ENCODE measurements around the gene ZIC1.

Gene ZIC1

GRCh38 chr3:147397155-147397874 is 11.8 kb upstream of the ZIC1 start:
- DNase-seq, result no peak

DNA sequence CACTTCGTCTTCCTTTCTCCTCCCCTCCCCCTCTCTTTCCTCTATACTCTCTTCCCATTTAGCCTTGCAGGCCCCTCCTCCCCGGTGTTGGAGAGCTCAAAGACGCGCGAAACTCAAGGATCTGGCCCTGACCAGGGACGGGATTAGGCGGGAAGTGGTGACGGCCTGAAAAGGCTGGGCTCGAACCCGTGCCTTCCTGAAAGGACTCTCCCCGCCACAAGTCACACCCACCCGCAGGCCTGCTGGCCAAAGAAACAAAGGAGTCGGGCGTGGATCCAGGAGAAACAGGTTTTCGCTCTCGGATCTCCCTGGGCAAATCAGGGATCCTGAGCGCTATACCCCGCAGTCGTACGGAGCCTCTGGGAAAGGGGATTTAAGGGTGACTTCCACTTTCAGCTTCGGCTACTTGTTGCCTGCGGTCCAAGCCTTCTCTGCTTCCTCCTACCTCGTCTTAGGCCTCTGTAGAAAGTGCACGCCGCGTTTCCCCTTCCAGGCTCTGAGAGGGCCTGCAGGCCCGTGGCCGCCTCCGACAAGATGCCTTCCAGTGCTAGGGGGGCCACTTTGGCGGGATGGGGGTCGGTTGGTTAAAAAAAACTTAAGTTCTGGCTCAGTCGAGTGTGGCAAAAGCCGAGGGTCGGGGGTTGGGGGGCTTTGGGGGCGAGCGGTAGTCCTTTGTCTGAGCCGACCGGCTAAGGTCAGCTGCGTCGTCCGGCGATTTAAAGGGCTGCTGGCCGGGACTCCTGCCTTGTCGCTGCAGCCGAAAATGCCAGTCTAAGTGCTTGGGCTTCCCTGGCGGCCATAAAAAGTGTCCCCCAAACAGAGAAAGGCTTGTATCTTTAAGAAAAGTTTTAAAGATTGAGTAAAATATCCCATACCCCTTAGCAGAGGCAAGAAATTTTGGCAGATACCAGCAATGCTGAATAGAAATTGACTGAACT is 11.0 kb upstream of the ZIC1 start:
- DNase-seq, result no peak

- no peak for DNase-seq
Observed at GRCh38 chr3:147398813-147399534, 10.2 kb upstream of the ZIC1 start.

DNA sequence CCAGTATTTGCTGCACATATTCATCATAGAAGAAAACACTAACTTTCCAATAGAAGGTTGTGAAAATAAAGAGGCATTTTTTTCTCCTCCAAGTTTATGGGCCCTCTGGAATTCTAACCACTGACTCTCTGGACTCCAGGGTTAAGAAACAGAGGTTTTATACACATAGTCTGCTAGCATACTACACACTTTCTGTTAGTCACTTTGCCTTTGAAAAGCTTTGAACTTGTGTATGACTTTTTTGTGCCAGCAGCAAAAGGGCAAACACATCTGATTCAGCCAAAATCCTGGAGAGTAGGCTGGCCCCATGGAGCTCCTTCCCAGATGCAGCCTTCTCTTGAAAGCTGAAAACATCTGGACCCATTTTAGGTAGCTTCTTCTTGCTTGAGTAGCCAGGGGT is 9.1 kb upstream of the ZIC1 start:
- no peak for DNase-seq

GRCh38 chr3:147400999-147401398 is 8.2 kb upstream of the ZIC1 start:
- DNase-seq, result no peak

DNA sequence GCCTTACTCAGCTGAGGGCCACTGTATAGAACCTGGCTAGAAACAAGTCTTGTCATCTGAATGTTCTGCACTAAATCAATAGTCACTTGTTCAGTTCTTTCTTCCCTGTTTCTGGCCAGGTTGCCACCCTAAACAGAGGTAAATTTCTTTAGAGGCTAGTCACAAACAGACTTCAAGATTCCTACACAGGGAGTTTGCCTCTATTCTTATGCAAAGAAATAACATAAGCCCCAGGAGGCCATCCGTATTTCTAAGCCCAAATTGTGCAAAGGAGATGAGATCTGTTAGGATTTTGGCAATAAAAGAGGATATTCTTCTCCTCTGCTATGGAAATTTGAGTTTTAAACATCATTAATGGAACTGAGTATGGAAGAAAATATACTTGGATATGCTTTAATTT is 7.7 kb upstream of the ZIC1 start:
- DNase-seq, result no peak

DNA sequence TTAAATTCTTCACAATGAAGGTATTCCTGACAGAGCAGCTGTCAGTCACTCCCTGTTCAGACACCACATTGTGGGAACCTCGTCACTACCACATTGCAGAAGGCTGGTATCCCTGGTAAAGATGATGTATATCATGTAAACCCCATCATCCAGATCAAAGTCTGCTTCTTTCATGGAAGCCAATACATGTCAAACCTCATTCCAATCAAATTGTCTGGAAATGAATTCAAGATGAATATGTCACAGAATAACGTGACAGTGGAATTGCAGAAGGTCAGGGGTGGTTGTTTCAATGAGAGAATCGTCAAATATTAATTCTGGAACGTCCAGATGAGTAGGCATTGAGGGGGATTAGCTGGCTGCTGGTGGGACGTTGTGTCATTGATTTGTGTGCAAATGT is 7.0 kb upstream of the ZIC1 start:
- DNase-seq, result no peak

DNA sequence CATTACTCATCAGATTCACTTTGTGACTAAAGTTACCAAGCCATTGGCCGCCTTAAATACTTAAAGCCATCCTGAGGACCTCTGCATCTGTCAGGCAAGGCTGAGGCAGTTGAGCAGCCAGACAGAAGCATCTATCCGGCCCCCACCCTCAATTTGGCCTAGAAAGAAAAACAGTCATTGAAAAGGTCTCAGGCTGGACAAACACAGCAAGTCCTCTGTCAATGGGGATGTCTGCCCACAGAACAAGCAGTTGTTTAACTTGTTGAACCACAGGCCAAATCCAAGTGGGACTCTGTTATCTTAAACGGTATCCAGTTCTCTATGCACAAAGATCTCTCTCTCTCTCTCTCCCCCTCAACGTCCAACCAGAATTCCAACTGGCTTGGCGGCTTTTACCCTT is 5.7 kb upstream of the ZIC1 start:
- no peak for DNase-seq

DNA sequence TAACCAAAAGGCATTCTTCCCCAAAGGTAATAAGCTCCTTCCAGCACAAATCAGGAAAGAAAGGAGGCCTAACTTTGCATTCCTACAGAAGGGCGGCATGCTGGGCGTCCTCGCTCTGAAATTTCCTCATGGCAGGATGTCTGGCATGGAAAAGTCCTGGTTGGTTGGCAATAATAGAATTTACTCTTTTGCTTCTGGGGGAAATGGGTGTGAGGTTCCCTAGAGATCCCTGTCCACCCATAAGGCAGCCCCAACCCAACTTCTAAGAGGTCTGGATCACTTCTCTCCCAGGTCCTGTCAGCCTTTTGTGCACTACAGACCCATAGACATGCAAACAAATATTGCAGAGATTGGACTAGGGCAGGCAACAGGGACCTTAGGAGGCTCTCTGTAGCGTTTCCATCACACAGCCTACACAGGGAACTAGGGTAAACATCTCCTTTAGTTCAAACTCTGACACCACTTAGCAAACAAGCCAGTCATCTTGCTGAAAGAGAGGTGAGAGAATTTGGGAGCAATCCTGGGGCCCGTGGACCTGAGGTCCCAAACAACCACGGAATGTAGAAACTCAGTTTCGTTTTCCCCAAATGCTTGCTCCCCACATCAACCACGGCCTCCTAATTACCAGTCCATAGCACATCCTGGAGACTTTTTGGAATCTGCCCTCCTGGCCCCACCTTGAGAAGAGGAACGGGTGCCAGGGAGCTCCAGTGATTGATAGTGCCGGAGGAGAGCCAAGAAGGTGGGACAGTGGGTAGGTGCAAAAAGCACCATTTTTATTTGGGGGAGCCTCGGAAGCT is 5.0 kb upstream of the ZIC1 start:
- DNase-seq, result no peak

GRCh38 chr3:147404800-147405230 is 4.3 kb upstream of the ZIC1 start:
- no peak for DNase-seq

DNA sequence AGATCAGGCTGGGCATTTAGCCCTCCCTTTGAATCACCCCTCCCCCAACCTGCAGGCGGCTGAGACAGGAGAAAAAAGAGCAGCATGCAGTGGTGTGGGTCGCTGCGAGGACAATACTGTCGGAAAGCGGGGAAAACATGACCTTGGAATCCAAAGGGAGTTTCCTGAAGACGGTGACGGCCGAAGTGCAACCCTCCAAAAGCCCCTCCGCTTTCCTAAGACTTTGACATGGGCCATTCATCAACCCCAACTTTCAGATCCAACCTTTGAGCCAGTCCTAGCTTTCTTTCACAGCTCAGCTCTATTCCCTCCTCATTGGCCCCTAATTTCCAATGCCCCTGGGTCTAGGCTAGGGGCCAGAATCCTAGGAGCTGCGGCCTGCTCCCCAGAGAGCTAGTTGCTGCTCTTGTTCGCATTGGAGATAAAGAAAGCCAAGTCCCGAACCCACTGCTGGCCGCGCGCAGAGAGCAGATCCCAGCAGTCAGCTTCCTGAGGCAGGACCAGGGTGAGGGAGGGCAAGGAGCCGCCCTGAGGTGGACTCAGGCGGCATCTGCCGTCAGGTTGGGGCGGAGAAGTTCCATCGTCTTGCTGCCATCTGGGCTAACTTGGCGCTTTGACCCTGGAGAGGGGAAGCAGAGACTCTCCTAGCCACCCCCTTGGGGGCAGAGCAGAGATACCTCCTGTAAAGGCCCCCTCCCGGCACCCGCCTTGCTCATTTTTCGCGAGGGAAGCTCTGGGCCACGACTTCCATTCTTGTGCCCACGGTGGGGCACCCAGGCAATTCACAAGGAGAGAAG is 3.7 kb upstream of the ZIC1 start:
- no peak for DNase-seq

- DNase-seq, result no peak
Observed at GRCh38 chr3:147406028-147406931, 2.9 kb upstream of the ZIC1 start, which contains the start of gene ZIC4. Gene ZIC4, minus strand, starts transcription at chr3:147406543. Its CDS starts 3,746 bp downstream, at chr3:147402797.

DNA sequence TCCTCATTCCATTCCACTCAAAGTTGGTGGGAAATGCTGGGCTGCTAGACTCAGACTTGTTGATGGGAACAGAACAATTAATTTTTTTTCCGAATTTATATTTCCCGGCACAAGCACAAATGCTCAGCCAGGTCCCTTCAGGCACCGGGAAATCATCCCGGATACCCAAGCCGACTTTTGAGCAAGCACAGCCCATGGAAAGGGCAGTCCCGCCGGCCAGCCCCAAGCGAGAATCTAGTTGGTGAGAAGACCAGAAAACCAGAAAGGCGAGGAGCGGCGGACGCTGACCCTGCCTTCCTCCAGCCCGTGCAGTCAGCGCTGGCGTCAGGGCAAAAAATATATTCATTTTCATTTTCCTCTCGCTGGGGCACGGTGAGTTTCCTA is 2.1 kb upstream of the ZIC1 start:
- DNase-seq, result no peak

DNA sequence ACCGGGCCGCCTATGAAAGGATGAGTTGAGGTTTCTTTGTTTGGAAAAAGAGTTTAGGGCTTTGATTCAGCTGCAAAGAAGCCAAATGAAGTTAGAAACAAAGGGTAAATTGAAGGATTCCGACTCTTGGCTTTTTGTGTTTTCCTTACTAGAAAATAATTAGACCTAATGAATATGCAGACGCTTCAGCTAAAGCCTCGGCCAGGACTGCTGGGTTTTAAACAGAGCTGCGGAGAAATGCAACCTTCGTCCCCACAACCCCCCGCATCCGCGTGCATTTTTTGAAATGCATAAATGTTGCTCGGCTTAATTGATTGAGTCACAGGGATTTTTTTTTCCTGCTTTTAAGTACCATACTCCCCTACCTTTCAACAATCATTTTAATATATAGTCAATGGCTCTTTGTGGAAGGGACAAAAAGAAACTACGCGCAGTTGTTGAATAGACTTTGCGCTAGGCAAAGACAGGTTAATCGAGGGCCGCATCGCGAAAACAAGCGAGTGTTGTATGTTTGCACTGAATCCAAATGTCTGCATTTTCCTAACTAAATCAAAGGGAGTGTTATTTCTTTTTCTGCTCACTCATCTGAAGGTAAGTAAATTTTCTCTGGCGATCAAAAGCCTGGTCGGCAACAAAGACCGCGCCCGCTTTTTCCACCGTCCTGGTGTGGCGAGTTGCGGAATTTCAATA is 1.5 kb upstream of the ZIC1 start:
- DNase-seq, result no peak

DNA sequence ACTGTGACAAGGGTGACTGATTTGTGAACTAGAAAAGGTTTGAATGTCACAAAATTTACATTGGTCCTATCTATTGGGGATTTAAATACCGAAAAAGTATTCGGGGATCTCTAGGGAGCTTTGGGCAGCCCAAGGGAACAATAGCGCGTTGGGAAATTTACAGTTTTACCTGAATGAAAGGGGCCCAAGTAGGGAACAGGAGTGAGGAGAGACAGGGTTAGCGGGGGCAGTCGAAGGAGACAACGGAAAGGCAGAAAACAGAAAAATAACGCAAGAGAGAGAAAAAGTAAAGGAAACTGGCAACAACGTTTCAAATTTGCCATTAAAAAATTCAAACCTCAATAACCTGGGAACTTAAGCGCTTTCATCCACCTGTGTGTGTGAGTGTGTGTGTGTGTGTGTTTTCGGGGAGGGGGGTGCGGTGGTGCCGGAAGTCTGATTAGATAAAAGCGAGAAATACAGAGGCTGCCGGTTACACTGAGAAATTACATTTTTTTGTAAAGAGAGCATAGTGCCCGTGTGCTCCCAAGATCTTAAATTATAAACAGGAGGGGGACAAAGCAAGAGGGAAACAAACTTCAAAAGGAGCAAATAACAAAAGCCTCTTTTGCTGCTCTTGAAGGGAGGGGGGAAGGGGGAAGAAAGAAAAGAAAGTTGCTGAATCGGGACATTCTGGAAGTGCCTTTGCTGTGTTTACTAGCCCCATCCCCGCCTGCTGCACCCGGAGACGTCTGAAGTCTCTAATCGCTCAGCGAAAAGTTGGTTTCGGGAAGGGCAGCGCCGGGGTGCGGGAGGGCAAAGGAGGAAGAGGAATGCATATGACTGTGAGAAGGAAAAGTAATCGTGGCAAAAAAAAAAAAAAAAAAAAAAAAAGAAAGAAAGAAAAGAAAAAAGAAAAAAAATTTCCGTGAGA is 721 bp upstream of the ZIC1 start:
- DNase-seq, result no peak

- DNase-seq, result no peak
Observed at GRCh38 chr3:147410116-147410525, 956 bp downstream of the ZIC1 start.

- no peak for DNase-seq
Observed at GRCh38 chr3:147410526-147411237, 1.5 kb downstream of the ZIC1 start.

- DNase-seq, result no peak
Observed at GRCh38 chr3:147411238-147411814, 2.2 kb downstream of the ZIC1 start.
